Measurements from ENCODE around the gene SLC24A2.

Gene SLC24A2

GRCh38 chr9:19784136-19784535 lies 4.7 kb downstream of the SLC24A2 start:
- TF ChIP-seq, protein P1, sequence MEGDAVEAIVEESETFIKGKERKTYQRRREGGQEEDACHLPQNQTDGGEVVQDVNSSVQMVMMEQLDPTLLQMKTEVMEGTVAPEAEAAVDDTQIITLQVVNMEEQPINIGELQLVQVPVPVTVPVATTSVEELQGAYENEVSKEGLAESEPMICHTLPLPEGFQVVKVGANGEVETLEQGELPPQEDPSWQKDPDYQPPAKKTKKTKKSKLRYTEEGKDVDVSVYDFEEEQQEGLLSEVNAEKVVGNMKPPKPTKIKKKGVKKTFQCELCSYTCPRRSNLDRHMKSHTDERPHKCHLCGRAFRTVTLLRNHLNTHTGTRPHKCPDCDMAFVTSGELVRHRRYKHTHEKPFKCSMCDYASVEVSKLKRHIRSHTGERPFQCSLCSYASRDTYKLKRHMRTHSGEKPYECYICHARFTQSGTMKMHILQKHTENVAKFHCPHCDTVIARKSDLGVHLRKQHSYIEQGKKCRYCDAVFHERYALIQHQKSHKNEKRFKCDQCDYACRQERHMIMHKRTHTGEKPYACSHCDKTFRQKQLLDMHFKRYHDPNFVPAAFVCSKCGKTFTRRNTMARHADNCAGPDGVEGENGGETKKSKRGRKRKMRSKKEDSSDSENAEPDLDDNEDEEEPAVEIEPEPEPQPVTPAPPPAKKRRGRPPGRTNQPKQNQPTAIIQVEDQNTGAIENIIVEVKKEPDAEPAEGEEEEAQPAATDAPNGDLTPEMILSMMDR (conservative IDR thresholded peaks at IDR 0.05; ENCODE audit: low read length): no peak
- DNase-seq (ENCODE audit: low read depth): no peak
- H3K4me3 ChIP-seq (ENCODE audit: low read length): no peak overlapping the region

GRCh38 chr9:19783500-19783899 lies 5.3 kb downstream of the SLC24A2 start:
- no peak for DNase-seq (ENCODE audit: low read depth)
- no peak overlapping the region for H3K4me3 ChIP-seq (ENCODE audit: low read length)

GRCh38 chr9:19782005-19782404 lies 6.8 kb downstream of the SLC24A2 start:
- DNase-seq (ENCODE audit: low read depth): no peak
- no peak overlapping the region for H3K4me3 ChIP-seq (ENCODE audit: low read length)
- TF ChIP-seq, protein P1 (conservative IDR thresholded peaks at IDR 0.05; ENCODE audit: low read length): no peak

More at GRCh38 chr9:19783500-19783899, 5.3 kb downstream of the SLC24A2 start:
- TF ChIP-seq, protein P1 (conservative IDR thresholded peaks at IDR 0.05; ENCODE audit: low read length): no peak

DNA sequence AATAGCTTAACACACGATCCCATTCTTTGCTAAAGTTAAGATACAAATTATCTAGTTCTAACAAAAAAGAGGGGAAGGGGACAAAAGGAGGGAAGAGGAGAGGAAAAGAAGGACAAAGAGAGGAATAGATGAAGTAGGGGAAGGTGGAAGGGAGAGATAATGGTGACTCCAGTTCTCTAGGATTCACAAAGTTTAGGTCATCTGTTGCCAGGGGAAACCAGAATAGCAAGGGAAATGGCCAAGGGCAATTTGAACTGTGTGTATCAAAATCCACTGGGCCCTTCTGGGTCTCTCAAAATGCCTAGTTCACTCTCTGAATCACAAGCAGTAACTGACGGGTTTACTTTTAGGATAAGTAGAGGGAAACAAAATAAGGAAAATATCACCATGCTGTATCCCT lies 7.6 kb downstream of the SLC24A2 start:
- DNase-seq (ENCODE audit: low read depth): no peak
- H3K4me3 ChIP-seq (ENCODE audit: low read length): no peak overlapping the region
- TF ChIP-seq, protein P1 (conservative IDR thresholded peaks at IDR 0.05; ENCODE audit: low read length): no peak

DNA sequence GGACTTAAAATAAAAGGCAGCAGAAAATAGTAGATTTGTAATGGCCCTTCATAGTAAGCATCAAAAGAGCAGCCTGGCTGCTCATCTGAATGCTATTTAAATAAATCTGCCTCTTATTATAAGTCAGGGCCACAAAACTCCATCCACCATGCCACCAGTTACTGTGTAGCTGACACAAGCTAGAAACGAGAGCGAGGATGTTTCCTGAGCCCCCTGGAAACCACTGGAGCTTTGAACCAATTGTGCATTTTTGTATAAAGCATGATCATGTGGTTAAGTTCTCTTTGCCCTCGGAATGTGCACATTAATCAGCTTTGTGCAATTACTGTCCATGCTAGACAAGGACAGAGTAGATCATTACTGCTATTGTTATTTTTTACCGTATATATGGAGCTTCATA lies 17.4 kb downstream of the SLC24A2 start:
- TF ChIP-seq, protein P1 (conservative IDR thresholded peaks at IDR 0.05; ENCODE audit: low read length): no peak

DNA sequence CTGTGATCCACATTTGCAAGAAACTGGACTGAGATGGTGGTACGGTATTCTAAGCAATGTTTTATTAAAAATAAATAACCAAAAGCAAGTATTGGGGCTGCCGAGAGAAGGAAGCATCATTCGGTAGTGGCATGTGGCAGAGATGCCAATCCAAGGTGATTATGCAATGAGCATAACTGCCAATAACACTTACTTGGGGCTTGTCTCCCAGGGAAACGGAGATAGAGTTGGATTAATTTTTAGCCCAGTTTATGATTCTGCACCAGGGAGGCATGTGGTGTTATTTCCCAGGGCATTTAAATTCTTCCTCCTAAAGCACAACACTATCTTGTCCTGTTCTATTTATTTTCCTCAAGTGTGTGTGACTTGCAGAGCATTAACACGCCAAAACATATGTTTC lies 17.9 kb downstream of the SLC24A2 start:
- TF ChIP-seq, protein P1 (conservative IDR thresholded peaks at IDR 0.05; ENCODE audit: low read length): no peak
- no peak for DNase-seq (ENCODE audit: low read depth)
- H3K4me3 ChIP-seq (ENCODE audit: low read length): no peak overlapping the region

More for the DNA sequence above, 17.4 kb downstream of the SLC24A2 start:
- no peak overlapping the region for H3K4me3 ChIP-seq (ENCODE audit: low read length)
- DNase-seq (ENCODE audit: low read depth): no peak

DNA sequence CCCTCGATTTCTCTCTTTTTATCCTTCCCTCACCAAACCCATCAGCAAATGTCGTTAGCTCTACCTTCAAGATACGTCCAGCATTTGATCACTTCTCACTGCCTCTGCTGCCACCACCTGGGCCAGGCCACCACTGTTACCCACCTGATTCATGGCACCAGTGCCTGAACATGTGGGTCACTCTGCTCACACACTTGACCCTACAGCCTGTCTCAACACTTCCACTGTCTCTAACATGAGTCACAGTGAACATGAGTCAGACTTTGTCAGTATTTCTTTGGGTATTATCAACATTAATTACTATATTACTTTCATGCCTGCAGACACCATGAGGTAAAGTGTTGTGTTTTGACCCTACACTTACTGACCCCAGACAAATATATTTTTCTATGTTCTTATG lies 19.6 kb downstream of the SLC24A2 start:
- no peak overlapping the region for H3K4me3 ChIP-seq (ENCODE audit: low read length)
- TF ChIP-seq, protein P1 (conservative IDR thresholded peaks at IDR 0.05; ENCODE audit: low read length): no peak
- no peak for DNase-seq (ENCODE audit: low read depth)

Measured in AG10803 (cell line).